ENCODE measurements around the gene NDE1.

NDE1 gene

DNA sequence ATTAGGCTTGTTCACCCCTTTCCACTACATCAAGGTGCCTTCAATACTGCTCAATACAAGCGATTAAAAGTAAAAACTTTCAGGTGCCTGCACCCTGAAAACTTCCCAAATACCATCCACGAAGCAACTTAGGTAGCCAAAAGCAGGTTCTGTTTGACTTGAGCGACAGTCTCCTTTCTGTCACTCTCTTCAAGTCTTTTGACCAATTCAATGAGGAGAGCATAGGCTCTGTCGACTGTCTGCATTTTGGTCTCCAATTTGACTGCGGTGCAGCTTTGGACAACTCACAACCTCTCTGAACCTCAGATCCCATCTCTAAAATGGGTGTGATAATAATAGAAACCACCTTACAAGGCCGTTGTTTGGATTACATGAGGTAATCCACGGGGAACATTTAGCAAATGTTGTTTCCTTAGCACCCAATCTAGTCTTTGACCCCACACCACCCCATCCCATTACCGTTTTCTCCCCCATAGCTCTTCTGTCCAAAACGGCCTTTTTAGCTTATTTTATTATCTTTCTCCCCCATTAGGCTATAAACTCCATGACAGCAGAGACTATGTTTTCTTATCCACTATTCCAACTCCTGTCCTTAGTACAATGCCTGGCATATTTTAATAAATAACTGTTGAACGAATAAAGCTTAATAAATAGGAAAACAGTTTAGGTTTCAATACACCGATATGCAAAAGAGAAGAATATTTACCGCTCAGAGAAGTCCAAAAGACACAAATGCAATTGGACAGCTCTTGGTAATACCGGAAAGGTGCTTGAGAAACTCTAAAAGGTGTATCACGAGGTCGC lies 8.1 kb upstream of the NDE1 start:
- H3K9ac ChIP-seq (ENCODE audit: low read length): peak overlapping the region; percentile 75
- peak overlapping the region; percentile 92 for H3K4me2 ChIP-seq (ENCODE audit: low read length)
- H3F3A ChIP-seq (ENCODE audit: insufficient read depth, low read length): 0 out of 2 replicates have a peak, but pooled peaks cover 11% of the 10 kb centered on the region
- peaks cover 19% of the 10 kb centered on the region for H3K79me2 ChIP-seq (ENCODE audit: insufficient read depth, low read length)
- H3K27me3 ChIP-seq (ENCODE audit: insufficient read depth, low read length): no peaks in the 10 kb centered on the region
- no peak overlapping the region for H2AFZ ChIP-seq (ENCODE audit: low read length)
- no peaks in the 10 kb centered on the region for H3K9me2 ChIP-seq (ENCODE audit: low read depth, low read length)
- TF ChIP-seq EZH2 (IDR thresholded peaks at IDR 0.05; ENCODE audit: borderline replicate concordance, low read length): no peak
- TF ChIP-seq, protein P1, sequence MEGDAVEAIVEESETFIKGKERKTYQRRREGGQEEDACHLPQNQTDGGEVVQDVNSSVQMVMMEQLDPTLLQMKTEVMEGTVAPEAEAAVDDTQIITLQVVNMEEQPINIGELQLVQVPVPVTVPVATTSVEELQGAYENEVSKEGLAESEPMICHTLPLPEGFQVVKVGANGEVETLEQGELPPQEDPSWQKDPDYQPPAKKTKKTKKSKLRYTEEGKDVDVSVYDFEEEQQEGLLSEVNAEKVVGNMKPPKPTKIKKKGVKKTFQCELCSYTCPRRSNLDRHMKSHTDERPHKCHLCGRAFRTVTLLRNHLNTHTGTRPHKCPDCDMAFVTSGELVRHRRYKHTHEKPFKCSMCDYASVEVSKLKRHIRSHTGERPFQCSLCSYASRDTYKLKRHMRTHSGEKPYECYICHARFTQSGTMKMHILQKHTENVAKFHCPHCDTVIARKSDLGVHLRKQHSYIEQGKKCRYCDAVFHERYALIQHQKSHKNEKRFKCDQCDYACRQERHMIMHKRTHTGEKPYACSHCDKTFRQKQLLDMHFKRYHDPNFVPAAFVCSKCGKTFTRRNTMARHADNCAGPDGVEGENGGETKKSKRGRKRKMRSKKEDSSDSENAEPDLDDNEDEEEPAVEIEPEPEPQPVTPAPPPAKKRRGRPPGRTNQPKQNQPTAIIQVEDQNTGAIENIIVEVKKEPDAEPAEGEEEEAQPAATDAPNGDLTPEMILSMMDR (IDR thresholded peaks at IDR 0.05; ENCODE audit: low read length): no peak
- H3K4me1 ChIP-seq (ENCODE audit: insufficient read depth, low read length, severe bottlenecking): peaks cover 61% of the 10 kb centered on the region
- no peaks in the 10 kb centered on the region for H4K20me1 ChIP-seq (ENCODE audit: insufficient read depth, low read length)
- H3K36me3 ChIP-seq (ENCODE audit: insufficient read depth, low read length): peaks cover 21% of the 10 kb centered on the region
- H3K4me3 ChIP-seq (ENCODE audit: low read depth, low read length, poor library complexity, severe bottlenecking): peak overlapping the region; percentile 66
- H3K27ac ChIP-seq (ENCODE audit: low read depth, low read length, poor library complexity, severe bottlenecking): peak overlapping the region; percentile 89
- no peaks in the 10 kb centered on the region for H3K9me3 ChIP-seq (ENCODE audit: low read length)

DNA sequence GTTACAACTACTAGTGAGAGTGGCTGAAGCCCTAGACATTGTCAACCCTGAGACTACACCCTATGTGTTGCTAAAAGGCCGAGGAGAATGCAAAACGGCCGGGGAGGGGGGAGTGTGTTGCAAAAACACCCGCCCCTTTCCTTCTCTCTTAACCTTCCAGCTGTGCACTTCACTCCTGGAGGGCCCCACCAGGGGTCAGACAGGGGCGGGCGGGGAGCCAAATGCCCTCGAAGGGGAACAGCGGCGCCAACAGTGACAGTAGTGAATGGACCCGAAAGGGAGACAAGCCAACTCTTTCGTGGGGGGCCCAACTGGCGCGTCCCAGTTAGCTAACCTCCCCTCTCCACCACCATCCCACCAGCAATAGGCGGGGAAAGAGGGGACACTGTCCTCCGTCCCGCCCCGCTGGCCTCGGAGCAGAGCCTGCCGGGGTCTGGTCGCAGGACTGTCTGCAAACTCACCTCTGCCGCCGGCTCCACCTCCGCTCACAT lies 7.4 kb upstream of the NDE1 start:
- H3K27ac ChIP-seq (ENCODE audit: low read depth, low read length, poor library complexity, severe bottlenecking): peak overlapping the region; percentile 89
- peaks cover 19% of the 10 kb centered on the region for H3K79me2 ChIP-seq (ENCODE audit: insufficient read depth, low read length)
- H3K9me2 ChIP-seq (ENCODE audit: low read depth, low read length): no peaks in the 10 kb centered on the region
- H3K27me3 ChIP-seq (ENCODE audit: insufficient read depth, low read length): no peaks in the 10 kb centered on the region
- peak overlapping the region; percentile 92 for H3K4me2 ChIP-seq (ENCODE audit: low read length)
- no peak for TF ChIP-seq EZH2 (IDR thresholded peaks at IDR 0.05; ENCODE audit: borderline replicate concordance, low read length)
- TF ChIP-seq, protein P1 (IDR thresholded peaks at IDR 0.05; ENCODE audit: low read length): peak; percentile 71
- peak overlapping the region; percentile 66 for H3K4me3 ChIP-seq (ENCODE audit: low read depth, low read length, poor library complexity, severe bottlenecking)
- H3K4me1 ChIP-seq (ENCODE audit: insufficient read depth, low read length, severe bottlenecking): peaks cover 55% of the 10 kb centered on the region
- H3K36me3 ChIP-seq (ENCODE audit: insufficient read depth, low read length): peaks cover 15% of the 10 kb centered on the region
- H4K20me1 ChIP-seq (ENCODE audit: insufficient read depth, low read length): no peaks in the 10 kb centered on the region
- H3K9ac ChIP-seq (ENCODE audit: low read length): peak overlapping the region; percentile 75
- H3F3A ChIP-seq (ENCODE audit: insufficient read depth, low read length): 0 out of 2 replicates have a peak, but pooled peaks cover 11% of the 10 kb centered on the region
- H2AFZ ChIP-seq (ENCODE audit: low read length): no peak overlapping the region
- H3K9me3 ChIP-seq (ENCODE audit: low read length): no peaks in the 10 kb centered on the region

DNA sequence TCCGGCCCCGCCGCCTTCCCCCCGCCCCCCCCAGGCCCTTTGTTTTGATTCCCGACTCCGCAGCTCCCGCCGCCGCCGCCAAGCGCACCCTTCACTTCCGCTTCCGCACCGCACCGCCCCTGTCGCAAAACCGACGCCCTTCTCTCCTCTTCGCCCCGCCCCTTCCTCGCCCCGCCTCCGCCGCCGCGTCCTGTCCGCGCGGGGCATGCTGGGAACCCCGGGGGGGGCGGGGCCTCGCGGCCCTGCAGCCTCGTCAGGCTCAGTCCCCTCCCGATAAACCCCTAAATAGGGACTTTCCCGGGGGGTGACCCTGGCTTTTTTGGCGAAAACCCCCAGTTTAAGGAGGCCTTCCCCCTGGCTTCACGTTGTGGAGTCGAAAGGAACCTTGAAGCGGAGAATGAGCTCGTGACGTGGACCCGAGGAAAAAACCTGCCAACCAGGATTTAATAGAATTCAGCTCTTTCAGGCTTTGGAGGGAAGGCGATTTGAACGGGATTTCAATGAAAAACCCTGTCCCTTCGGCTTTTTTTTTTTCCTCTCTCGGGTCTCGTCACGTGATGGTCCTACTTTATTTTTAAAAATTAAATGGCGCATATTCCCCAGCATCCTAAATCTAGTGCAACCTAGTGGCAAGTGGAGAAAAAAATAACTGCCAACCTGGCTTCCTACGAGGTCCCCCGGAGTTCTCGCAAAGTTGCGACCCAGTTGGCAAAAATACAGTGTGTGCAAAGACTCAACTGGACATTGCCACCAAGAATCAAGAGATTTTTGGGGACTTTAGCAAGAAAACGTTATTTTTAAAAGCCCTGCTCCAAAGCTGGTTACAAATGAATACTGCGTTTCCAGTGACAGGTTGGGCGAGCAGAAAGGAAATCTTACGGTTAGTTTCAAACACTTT lies 6.7 kb upstream of the NDE1 start, which contains the start of gene MARF1:
Gene MARF1, minus strand, starts transcription at position 107 of the 898 bp plus-strand sequence. CDS start 3,921 bp downstream, outside the sequence.
- H3K9ac ChIP-seq (ENCODE audit: low read length): peak within 1 kb of the TSS; percentile 97
- H3K4me2 ChIP-seq (ENCODE audit: low read length): peak within 1 kb of the TSS; percentile 92
- peak within 1 kb of the TSS; percentile 66 for H3K4me3 ChIP-seq (ENCODE audit: low read depth, low read length, poor library complexity, severe bottlenecking)
- H3K4me1 ChIP-seq (ENCODE audit: insufficient read depth, low read length, severe bottlenecking): peaks cover 48% of the 10 kb centered on the region
- 0 out of 2 replicates have a peak within 1 kb of the TSS, but pooled peaks have one; percentile 48 for H2AFZ ChIP-seq (ENCODE audit: low read length)
- peaks cover 8% of the 10 kb centered on the region for H3K36me3 ChIP-seq (ENCODE audit: insufficient read depth, low read length)
- TF ChIP-seq, protein P1 (IDR thresholded peaks at IDR 0.05; ENCODE audit: low read length): peak; percentile 46; the same call in 1 of the 2 replicates
- no peak for TF ChIP-seq EZH2 (IDR thresholded peaks at IDR 0.05; ENCODE audit: borderline replicate concordance, low read length)
- H3K27me3 ChIP-seq (ENCODE audit: insufficient read depth, low read length): no peaks in the 10 kb centered on the region
- H3K79me2 ChIP-seq (ENCODE audit: insufficient read depth, low read length): peaks cover 19% of the 10 kb centered on the region
- H3K27ac ChIP-seq (ENCODE audit: low read depth, low read length, poor library complexity, severe bottlenecking): peak within 1 kb of the TSS; percentile 89
- H3F3A ChIP-seq (ENCODE audit: insufficient read depth, low read length): 0 out of 2 replicates have a peak, but pooled peaks cover 11% of the 10 kb centered on the region
- H4K20me1 ChIP-seq (ENCODE audit: insufficient read depth, low read length): no peaks in the 10 kb centered on the region
- H3K9me3 ChIP-seq (ENCODE audit: low read length): no peaks in the 10 kb centered on the region
- H3K9me2 ChIP-seq (ENCODE audit: low read depth, low read length): no peaks in the 10 kb centered on the region
